HG02938 (cell line): Measurements from ENCODE around the gene ARHGAP27.
"Not testable (repeated sequence)": the region's sequence is repeated elsewhere in the genome, so short reads cannot be mapped to it uniquely, and the experiment has no call there.

ENCODE experiments used
- ATAC-seq: cut with Tn5 transposase; IDR thresholded peaks from one replicate; pipeline ENCODE4 v1.9.1; 2021; ENCODE audit warnings: mild to moderate bottlenecking, moderate library complexity; ENCODE audit not compliant: unreplicated experiment

ARHGAP27 gene

DNA sequence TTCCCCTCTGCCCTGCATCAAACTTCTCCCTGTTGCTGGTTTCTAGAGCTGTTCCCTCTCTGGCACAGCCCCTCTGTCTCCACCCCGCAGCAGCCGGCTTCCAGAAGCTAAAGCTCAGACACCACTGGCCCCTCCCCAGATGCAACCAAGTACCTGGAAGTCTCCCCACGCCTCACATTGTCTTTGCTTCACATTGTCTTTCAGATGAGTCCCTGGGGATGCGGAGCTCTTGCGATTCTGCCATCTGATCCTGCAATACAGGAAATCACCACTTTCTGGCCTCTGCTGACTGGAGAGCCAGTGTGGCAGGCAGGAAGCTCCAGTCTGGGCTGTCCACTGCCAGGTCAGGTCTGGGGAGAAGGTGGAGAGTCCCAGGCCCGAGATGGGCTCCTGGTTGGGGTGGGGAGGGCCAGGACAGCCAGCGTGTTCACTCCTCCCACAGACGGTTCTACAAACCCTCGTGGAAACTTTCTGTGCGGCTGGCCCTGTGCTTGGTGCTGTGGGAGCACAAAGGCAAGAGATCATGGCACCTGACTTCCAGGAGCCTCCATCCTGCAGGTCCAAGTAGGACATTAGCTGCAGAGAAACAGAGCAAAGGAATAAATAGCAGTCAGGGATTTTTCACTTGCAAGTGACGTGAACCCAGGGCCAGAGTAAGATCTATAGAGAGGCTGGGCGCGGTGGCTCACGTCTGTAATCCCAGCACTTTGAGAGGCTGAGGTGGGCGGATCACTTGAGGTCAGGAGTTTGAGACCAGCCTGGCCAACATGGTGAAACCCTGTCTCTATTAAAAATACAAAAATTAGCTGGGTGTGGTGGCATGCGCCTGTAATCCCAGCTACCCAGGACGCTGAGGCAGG is 67.9 kb downstream of the ARHGAP27 start:
- no peak for ATAC-seq

DNA sequence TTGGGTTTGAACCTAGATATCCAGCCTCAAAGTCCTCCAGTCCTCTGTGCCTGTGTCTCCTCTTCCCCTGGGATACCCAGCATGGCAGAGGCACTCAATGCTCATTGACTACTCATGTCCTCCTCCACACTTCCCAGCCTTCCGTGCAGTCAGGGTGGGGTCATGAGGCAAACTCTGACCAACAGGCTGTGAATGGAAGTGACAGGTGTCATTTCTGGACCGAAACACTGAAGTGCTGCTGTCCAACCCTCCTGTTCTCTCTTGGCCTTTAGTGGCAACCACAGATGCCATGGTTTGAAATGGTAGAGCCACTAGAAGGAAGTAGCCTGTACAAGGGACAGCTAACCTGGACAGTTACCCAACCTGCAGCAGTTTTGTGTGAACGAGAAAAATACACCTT is 69.2 kb downstream of the ARHGAP27 start:
- no peak for ATAC-seq

DNA sequence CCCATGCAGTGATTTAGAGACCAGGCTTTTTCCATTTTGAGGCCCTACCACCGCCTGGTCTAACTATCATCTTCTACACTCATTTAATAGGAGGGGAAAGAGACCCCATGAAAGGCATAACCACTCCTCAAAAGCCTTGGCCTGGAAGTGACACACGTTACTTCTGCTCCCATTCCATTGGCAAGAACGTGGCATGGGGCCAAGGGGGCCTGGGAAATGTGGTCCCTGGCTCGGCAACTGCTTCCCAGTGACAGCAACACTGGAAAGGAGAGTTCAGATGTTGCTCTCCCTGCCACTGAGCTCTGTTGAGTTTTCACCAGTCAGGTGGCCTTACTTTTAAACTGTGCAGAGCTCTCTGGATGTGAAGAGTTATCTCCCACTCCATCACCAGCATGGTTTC is 70.7 kb downstream of the ARHGAP27 start:
- ATAC-seq: no peak

DNA sequence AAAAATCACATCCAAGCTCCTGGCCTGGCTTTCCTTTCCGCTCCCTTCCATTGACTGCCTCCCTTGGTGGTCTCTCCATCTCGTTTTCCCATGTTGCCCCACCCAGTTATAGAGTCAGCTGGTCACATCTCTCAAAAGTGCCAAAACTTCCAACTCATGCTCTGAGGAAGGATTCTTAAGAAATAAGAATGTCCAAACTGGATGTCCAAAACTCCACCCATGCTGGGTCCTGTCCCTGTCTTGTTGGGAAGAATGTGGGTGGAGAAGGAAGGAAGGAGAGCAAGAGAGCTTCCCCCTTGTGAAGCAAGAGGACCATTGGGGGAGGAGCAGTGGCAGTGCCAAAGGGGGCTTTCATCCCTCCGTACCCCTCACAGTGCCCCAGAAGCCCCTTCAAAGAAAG is 71.2 kb downstream of the ARHGAP27 start:
- ATAC-seq: no peak

DNA sequence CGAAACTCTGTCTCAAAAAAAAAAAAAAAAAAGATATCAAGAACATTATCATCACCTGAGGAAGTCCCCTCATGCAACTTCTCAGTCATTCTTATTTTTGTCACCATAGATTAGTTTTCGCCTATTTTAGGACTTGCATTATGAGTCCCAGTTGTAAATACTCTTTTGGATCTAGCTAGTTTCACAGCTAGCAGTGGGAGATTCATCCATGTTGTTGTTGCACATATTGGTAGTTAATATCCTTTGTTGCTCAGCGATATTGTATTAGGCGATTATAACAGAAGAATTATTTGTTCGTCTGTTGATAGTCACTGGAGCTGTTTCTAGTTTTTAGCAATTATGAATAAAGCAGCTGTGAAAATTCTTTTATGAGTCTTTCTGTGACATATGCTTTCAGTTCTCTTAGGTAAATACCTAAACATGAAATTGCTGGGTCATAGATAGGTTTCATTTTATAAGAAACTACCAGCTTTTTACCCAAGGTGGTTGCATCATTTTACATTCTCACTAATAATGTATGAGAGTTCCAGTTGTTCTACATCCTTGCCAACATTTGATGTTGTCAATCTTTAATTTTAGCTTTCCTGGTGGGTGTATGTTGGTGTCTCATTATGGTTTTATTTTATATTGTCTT is 75.2 kb downstream of the ARHGAP27 start:
- no peak for ATAC-seq

DNA sequence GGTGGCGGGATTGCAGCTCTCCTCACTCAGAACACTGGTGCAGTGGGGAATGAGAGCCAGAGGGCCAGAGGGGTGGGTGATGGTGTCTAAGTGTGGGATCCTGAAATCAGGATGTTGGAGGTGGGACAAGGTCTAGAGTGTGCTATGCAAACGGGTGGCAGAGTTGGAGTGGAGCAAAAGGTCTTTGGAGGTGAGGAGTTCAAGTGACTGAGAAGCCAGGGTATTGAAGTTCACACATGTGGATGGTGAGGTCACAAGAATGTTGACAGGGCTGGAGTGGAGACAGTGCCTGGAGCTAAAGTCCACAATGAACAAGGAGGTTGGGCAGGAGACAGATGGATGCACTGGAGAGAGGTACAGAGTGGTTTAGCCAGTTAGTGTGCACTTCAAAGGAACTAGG is 77.6 kb downstream of the ARHGAP27 start:
- no peak for ATAC-seq

DNA sequence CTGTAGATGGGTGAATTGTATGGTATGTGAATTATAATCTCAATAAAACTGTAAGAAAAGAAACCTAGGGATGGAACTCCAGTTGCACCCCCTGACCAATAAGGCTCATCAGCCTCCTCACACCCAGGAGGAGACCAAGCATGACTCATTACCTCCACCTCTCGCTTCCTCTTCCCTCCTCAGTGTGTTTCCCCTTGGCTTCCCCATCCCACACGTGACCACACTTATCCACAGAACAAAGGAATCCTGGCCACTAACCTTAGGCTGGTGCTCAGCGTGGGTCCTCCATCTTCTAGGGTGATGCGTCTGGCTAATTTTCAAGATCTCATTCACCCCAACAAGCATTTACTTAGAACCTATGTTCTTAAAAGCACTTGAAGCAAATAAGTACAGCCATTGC is 79.6 kb downstream of the ARHGAP27 start:
- ATAC-seq: no peak

DNA sequence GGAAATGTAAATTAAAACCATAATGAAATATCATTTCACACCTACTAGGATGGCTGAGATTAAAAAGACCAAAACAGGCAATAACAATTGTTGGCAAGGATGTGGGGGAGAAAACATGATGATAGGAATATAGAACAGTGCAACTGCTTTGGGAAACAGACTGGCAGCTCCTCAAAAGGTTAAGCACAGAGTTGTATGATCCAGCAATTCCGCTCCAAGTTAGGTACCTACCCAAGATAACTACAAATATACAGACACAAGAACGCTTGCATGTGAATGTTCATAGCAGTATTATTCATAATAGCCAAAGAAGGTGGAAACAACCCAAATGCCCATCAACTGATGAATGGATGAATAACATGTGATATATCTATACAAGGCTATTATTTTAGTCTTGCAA is 80.8 kb downstream of the ARHGAP27 start:
- ATAC-seq: no peak

DNA sequence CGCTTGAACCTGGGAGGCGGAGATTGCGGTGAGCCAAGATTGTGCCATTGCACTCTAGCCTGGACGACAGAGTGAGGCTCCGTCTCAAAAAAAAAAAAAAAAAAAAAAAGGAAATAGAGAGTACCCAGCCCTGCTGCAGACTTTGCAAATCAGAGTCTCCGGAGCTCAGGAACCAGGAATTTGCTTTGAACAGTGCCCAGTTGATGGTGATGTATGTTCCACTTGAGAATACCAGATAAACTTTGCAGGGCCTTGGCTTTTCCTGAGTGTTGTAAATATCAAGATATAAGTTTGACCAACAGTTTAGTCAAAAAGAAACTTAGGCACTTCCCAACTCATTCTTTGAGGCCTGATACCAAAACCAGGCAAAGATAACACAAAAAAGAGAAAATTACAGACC is 85.2 kb downstream of the ARHGAP27 start:
- no peak for ATAC-seq

DNA sequence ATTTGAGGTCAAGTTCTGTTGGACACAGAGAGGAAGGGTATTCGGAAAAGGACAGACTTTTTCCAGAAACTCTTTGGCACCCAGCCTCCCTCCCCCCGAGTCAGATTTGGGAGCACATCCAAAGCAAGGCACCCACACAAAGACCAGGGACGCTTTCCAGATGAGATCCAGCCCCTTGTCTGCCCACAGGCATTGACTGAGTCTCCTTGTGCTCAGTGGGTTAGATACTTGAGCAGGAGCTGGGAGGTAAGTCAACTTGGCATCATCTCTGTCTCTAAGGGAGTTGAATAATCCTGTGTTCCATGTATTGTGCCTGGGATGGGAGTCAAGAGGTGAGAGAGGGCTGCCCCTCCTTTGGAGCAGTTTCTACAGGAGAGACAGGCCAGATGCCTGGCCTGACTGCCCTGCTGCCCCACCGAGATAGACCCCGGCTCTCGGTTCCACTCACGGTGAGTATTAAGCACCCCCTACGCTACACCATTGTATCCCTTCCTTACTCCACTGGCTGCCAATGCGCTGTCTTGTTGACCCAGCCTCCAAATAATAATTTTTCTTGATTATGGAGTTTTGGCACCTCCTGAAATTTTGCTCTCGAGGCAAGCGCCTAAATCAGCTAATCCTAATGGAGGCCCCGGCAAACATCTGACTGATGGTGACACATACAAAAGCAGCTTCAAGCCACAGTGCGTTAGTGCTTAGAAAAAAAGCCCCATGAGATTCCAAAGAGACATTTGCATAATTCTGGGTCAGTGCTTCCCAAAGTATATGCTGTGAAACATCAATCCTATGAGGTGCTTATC is 86.3 kb downstream of the ARHGAP27 start:
- ATAC-seq: no peak

DNA sequence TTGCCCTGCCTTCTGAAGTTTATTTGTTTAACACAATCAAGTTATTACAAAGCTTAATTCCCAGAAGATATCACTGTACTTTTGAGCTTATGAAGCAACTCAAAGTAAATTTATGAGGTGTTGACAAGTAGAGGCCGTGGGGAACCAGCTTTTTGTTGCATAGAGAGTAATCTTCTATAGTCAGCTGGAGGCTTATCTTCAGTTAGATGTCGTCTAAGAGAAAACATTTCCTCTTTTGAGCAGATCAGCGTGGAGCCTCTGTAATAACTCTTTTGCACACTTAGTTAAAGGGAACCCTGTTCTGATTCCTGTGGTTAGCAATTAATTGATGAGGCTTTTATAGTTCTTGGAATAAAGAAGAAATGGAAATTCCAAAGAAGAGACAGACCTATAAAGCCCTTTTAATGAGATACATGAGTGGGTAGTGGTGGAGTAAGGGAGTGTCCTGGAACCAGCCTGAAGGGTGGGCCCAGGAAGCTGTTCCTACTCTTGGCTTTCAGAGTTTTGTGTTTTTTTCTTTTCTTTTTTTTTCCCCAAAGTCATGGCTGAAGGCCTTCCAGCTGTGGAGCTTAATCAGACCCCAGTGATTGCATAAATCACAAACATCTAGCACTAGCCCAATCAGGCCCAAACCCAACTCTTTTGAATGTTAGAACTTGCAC is 87.0 kb downstream of the ARHGAP27 start:
- no peak for ATAC-seq

DNA sequence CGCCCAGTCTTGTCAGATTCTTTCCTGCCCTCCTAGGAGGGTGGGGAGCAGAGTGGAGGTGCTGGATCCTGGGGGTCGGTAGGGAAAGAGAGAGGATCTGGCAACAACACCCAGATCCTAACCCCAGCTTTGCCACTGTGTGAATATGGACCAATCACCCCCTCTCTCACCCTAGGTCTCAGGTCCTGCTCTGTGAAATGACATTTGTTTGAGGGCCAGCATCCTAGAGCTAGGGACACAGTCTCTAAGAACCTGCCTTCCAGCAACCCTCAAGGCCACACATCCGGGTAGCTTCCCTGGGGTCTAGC is 87.5 kb downstream of the ARHGAP27 start:
- no peak for ATAC-seq

DNA sequence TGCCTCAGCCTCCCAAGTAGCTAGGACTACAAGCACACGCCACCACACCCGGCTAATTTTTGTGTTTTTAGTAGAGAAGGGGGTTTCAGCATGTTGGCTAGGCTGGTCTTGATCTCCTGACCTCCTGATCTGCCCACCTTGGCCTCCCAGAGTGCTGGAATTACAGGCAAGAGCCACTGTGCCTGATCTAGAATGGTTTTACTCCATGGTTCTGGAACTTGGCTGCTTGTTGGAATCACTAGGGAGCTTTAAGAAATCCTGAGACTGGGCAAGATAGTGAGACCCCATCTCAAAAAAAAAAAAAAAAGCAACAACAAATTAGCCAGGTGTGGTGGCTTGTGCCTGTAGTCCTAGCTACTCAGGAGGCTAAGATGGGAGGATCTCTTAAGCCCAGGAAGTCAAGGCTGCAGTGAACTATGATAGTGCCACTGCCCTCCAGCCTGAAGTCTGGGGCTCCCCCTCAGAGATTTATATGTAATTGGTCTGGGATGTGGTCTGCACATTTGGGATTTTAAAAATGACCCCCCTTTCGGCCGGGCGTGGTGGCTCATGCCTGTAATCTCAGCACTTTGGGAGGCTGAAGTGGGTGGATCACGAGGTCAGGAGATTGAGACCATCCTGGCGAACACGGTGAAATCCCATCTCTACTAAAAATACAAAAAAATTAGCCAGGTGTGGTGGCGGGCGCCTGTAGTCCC is 88.6 kb downstream of the ARHGAP27 start:
- not testable (repeated sequence) for ATAC-seq
